ENCODE measurements around the gene PUS3.
"Not testable (repeated sequence)": the region's sequence is repeated elsewhere in the genome, so short reads cannot be mapped to it uniquely, and the experiment has no call there.

DNA sequence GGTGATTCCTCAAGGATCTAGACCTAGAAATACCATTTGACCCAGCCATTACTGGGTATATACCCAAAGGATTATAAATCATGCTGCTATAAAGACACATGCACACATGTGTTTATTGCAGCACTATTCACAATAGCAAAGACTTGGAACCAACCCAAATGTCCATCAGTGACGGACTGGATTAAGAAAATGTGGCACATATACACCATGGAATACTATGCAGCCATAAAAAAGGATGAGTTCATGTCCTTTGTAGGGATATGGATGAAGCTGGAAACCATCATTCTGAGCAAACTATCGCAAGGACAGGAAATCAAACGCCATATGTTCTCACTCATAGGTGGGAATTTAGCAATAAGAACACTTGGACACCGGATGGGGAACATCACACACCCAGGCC is 37.7 kb downstream of the PUS3 start:
- TF ChIP-seq, protein P1, sequence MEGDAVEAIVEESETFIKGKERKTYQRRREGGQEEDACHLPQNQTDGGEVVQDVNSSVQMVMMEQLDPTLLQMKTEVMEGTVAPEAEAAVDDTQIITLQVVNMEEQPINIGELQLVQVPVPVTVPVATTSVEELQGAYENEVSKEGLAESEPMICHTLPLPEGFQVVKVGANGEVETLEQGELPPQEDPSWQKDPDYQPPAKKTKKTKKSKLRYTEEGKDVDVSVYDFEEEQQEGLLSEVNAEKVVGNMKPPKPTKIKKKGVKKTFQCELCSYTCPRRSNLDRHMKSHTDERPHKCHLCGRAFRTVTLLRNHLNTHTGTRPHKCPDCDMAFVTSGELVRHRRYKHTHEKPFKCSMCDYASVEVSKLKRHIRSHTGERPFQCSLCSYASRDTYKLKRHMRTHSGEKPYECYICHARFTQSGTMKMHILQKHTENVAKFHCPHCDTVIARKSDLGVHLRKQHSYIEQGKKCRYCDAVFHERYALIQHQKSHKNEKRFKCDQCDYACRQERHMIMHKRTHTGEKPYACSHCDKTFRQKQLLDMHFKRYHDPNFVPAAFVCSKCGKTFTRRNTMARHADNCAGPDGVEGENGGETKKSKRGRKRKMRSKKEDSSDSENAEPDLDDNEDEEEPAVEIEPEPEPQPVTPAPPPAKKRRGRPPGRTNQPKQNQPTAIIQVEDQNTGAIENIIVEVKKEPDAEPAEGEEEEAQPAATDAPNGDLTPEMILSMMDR (IDR thresholded peaks at IDR 0.05; ENCODE audit: poor library complexity), result not testable (repeated sequence)
- not testable (repeated sequence) for TF ChIP-seq EZH2phosphoT487 (IDR thresholded peaks at IDR 0.05; ENCODE audit: low read depth, severe bottlenecking, unreplicated experiment)

All from hepatocyte (in vitro differentiated cells).